ENCODE measurements around the gene DYNLT4.

DNA sequence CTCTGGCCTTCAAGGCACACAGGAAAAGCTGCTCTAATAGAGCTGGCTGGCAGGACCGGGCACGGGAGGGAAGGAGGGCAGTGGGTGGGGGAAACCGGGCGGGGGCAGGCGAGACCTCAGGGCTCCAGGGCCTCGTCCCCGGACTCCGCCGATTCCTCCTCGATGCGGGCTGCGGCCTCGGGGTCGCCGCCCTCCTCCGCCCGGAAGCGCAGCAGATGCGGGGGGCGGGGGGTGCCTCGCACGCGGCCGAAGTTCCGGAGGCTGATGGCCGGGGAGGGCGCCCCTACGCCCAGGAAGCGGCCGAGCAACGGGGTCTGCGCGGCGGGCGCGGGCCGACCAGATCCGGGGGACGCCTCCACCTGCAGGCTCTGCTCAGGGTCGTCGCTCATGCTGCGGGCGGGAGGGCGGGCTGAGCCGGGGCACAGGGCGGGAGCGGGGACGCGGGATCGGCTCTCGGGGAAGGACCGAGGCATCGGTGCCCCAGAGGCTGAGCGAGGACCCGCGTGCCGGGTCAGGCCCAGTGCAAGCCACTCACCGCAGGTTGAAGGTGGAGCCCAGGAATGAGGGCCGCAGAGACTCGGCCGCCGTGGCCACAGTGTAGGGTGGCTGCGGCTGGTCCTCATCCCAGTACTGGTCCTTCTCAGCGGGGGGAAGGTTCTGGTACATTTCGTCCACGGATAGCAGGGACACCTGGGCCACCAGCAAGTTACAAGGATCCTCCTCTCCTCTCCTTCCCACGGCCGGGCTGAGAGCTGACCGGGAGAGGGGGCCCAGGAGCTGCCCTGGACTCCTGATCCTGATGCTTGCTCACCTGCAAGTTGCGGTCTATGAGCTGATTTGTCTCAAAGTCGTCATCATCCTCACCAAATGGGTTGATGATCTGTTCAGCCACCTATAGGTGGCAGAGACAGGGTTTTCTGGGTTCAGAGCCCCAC, 22.8 kb downstream of the DYNLT4 start:
- TF ChIP-seq, protein P1, sequence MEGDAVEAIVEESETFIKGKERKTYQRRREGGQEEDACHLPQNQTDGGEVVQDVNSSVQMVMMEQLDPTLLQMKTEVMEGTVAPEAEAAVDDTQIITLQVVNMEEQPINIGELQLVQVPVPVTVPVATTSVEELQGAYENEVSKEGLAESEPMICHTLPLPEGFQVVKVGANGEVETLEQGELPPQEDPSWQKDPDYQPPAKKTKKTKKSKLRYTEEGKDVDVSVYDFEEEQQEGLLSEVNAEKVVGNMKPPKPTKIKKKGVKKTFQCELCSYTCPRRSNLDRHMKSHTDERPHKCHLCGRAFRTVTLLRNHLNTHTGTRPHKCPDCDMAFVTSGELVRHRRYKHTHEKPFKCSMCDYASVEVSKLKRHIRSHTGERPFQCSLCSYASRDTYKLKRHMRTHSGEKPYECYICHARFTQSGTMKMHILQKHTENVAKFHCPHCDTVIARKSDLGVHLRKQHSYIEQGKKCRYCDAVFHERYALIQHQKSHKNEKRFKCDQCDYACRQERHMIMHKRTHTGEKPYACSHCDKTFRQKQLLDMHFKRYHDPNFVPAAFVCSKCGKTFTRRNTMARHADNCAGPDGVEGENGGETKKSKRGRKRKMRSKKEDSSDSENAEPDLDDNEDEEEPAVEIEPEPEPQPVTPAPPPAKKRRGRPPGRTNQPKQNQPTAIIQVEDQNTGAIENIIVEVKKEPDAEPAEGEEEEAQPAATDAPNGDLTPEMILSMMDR (IDR thresholded peaks at IDR 0.05; ENCODE audit: poor library complexity): no peak
- TF ChIP-seq EZH2 (IDR thresholded peaks at IDR 0.05; ENCODE audit: borderline replicate concordance) (no peak), EZH2phosphoT487 (IDR thresholded peaks at IDR 0.05; ENCODE audit: low read depth, severe bottlenecking, unreplicated experiment) (no peak)
